ENCODE results near the gene SIRT2.

Gene SIRT2

DNA sequence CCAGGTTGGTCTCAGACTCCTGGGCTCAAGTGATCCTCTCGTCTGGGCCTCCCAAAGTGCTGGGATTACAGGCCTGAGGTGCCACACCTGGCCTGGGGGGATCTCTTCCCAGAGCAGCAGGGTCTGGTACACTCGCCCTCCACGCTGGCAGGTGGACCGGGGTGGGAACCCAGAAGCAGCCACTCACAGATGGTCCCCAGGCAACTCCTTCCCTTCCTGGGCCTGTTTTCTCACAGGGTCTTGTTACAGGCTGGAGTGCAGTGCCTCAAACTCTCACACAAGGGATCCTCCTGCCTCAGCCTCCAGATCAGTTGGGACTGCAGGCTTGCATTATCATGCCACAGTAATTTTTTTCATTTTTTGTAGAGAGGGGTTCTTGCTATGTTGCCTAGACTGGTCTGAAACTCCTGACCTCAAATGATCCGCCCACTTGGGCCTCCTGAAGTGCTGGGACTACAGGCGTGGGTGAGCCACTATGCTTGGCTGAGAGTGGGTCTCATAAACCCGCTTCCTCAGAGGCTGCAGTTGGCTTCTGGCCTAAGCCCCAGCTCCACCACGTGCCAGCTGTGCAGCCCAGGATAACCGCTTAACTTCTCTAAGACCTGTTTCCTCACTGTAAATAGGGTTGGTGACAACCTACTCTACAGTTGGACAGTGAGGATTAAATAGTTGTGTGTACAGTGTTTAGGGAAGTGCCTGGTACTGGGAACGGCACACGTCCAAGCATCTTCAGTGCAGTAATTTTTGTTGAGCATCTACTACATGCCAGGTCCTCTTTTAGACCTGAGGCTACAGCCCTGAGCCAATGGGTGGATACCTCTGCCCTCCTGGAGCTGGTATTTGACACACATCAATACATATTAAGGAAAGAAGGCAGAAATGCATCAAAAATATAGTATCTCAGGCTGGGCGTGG, 13.4 kb upstream of the SIRT2 start:
- Mint-ChIP-seq H3K4me1 (ENCODE audit: low read depth) (peaks cover 12% of the 10 kb centered on the region), H3K27ac (peak overlapping the region; percentile 36), H3K9me3 (no peaks in the 10 kb centered on the region), H3K27me3 (no peaks in the 10 kb centered on the region), H3K4me3 (no peak overlapping the region), H3K36me3 (ENCODE audit: low read depth) (peaks cover 17% of the 10 kb centered on the region)

DNA sequence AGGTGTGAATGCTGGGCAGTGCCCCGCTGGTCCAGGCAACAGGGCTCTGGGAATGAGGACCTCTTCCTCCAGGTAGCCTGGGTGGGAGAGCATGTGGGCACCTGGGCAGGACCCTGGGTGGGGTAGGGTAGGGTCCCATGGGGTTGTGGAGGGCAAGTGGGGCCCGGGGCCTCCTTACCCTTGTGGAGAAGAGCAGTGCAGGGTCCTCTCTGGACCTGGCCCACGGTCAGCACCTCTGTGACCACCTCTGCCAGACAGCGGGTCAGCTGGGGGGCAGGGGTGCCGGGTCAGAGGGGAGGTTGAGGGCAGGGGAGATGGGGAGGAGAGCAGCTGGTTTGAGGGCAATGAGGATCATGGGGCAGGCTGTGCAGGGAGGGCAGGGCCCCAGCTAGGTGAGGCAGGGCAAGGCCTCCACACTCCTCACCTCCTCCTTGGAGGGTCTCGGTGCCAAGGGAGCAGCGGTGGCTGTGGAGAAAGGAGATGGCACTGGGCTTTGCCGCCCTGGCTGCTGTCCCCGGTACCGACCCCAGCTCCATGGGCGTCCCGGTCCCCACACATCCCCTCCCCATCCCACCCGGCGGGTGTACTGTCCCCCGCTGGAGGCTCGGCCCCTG, 12.1 kb upstream of the SIRT2 start:
- H3K4me3 Mint-ChIP-seq = no peak overlapping the region
- H3K27me3 Mint-ChIP-seq = no peaks in the 10 kb centered on the region

DNA sequence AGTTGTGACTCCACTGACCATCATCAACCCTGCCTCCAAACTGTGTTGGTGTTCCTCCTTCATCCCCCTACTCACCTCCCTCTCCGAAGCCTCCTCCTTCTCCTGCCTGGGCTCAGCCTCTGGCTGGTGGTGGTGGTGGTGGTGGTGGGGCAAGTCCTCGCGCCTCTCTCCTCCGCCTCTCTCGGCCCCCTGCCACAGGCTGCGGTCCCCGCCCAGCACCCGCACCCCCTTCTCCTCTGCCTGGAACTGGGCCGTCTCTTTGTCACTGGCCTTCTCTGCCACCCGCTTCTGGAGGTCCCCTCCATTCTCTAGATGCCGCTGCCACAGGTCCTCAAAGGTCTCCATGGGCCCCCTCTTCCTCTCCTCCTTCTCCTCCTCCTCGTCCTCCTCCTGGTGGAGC, 11.1 kb upstream of the SIRT2 start:
- Mint-ChIP-seq H3K27ac (no peak overlapping the region), H3K9me3 (no peaks in the 10 kb centered on the region), H3K4me3 (no peak overlapping the region), H3K4me1 (ENCODE audit: low read depth) (peaks cover 16% of the 10 kb centered on the region), H3K36me3 (ENCODE audit: low read depth) (peaks cover 26% of the 10 kb centered on the region), H3K27me3 (no peaks in the 10 kb centered on the region)

More for the DNA sequence above, 12.1 kb upstream of the SIRT2 start:
- H3K27ac Mint-ChIP-seq = no peak overlapping the region
- H3K36me3 Mint-ChIP-seq (ENCODE audit: low read depth) = peaks cover 30% of the 10 kb centered on the region
- H3K4me1 Mint-ChIP-seq (ENCODE audit: low read depth) = peaks cover 16% of the 10 kb centered on the region
- H3K9me3 Mint-ChIP-seq = no peaks in the 10 kb centered on the region

DNA sequence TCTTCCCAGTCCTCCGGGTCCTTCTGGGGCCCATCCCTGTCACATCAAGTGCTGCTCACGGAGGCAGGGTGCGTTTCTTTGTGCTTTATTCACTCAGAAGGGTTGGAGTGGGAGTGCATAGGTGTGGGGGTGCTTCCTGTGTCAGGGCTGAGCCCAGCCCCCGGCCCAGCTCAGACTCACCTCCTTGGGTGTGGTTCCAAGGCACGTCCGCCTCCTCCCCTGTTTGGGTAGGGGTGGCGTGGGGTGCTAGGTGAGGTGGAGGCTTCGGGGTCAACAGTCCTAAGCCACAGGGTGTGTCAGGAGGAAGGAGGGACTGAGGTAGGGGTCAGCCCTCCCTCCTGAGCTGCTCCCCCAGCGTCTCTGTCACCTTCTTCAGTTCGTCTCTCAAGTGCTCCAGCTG, 9.5 kb upstream of the SIRT2 start:
- no peaks in the 10 kb centered on the region for H3K9me3 Mint-ChIP-seq
- peaks cover 24% of the 10 kb centered on the region for H3K4me1 Mint-ChIP-seq (ENCODE audit: low read depth)
- no peaks in the 10 kb centered on the region for H3K27me3 Mint-ChIP-seq
- no peak overlapping the region for H3K4me3 Mint-ChIP-seq
- H3K36me3 Mint-ChIP-seq (ENCODE audit: low read depth) = peaks cover 38% of the 10 kb centered on the region
- H3K27ac Mint-ChIP-seq = no peak overlapping the region

DNA sequence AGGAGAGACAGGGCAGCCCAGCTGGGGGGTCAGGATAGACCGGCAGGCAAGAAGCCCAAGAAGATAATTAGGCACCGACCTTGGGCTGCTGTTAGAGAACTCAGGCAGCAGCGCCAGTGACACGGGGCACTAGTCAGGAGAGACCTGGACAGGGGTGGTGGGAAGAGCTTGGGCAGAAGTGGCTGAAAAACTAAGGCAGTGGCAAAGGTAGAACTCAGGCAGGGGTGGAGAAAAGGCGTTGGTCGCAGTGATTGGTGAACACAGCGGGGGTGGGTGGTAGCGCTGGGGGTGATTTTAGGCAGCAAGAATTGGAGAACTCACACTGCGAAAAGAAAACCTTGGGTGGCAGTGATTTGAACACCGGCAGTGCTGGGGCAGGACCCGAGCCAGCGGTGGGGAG, 8.3 kb upstream of the SIRT2 start:
- H3K27me3 Mint-ChIP-seq = no peaks in the 10 kb centered on the region
- peaks cover 22% of the 10 kb centered on the region for H3K4me1 Mint-ChIP-seq (ENCODE audit: low read depth)
- peaks cover 44% of the 10 kb centered on the region for H3K36me3 Mint-ChIP-seq (ENCODE audit: low read depth)
- no peak overlapping the region for H3K27ac Mint-ChIP-seq
- H3K9me3 Mint-ChIP-seq = no peaks in the 10 kb centered on the region
- no peak overlapping the region for H3K4me3 Mint-ChIP-seq

DNA sequence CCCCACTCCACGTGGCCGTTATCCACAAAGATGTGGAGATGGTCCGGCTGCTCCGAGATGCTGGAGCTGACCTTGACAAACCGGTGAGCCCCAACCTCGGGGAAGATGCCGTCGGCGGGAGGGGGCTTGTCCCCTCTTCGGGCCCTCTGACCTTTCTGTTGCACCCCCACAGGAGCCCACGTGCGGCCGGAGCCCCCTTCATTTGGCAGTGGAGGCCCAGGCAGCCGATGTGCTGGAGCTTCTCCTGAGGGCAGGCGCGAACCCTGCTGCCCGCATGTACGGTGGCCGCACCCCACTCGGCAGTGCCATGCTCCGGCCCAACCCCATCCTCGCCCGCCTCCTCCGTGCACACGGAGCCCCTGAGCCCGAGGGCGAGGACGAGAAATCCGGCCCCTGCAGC, 7.8 kb upstream of the SIRT2 start:
- Mint-ChIP-seq H3K27ac (no peak overlapping the region), H3K36me3 (ENCODE audit: low read depth) (peaks cover 44% of the 10 kb centered on the region), H3K27me3 (no peaks in the 10 kb centered on the region), H3K4me1 (ENCODE audit: low read depth) (peaks cover 18% of the 10 kb centered on the region), H3K9me3 (no peaks in the 10 kb centered on the region), H3K4me3 (no peak overlapping the region)

DNA sequence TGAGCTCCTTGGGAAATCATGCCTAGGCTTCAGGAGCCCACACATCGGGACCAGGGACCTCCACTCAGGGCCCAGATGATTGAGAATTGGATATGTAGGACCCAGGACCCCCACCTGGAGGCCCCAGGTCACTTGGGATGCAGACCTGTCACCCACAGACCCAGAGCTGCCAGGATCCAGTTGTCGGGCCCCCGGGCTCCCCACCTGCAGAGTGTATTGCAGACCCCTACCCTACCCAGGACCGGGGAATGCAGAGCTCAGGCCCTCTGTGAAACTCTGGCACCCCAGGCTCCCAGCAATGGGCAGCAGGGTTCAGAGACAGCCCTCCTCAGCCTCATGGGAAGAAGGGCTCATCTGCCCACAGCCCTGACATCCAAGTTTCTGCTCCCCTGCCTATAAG, 6.2 kb upstream of the SIRT2 start:
- Mint-ChIP-seq H3K27ac (no peak overlapping the region), H3K4me3 (no peak overlapping the region), H3K4me1 (ENCODE audit: low read depth) (peaks cover 33% of the 10 kb centered on the region), H3K9me3 (no peaks in the 10 kb centered on the region), H3K27me3 (no peaks in the 10 kb centered on the region), H3K36me3 (ENCODE audit: low read depth) (peaks cover 54% of the 10 kb centered on the region)

DNA sequence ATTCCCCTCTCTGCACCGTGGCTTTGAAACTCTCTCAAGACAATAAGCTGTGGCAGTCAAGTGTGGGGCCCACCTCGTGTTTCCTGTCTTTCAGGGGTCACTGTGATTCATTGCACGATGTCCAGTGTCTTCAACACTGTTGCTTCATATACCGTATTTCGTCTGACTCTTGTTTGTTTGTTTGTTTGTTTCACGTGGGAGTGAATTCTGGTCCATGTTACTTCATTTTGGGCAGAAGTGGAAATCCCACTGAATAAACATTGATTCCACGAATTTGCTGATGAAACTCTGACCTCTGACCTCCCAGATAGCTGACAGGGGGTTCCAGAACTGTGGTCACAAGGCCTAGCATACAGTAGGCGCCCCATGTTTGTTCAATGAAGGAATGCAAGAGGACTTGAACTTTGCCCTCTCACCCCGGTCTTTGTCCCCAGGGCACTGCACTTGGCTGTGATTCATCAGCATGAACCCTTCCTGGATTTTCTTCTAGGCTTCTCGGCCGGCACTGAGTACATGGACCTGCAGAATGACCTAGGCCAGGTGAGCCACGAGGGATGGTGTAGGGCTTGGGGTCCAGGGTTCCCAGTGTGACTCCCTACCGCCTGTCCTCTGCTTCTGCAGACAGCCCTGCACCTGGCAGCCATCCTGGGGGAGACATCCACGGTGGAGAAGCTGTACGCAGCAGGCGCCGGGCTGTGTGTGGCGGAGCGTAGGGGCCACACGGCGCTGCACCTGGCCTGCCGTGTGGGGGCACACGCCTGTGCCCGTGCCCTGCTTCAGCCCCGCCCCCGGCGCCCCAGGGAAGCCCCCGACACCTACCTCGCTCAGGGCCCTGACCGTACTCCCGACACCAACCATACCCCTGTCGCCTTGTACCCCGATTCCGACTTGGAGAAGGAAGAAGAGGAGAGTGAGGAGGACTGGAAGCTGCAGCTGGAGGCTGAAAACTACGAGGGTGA, 5.4 kb upstream of the SIRT2 start:
- H3K4me3 Mint-ChIP-seq = no peak overlapping the region
- H3K9me3 Mint-ChIP-seq = no peaks in the 10 kb centered on the region
- no peak overlapping the region for H3K27ac Mint-ChIP-seq
- H3K27me3 Mint-ChIP-seq = no peaks in the 10 kb centered on the region
- H3K36me3 Mint-ChIP-seq (ENCODE audit: low read depth) = peaks cover 56% of the 10 kb centered on the region
- H3K4me1 Mint-ChIP-seq (ENCODE audit: low read depth) = peaks cover 34% of the 10 kb centered on the region

DNA sequence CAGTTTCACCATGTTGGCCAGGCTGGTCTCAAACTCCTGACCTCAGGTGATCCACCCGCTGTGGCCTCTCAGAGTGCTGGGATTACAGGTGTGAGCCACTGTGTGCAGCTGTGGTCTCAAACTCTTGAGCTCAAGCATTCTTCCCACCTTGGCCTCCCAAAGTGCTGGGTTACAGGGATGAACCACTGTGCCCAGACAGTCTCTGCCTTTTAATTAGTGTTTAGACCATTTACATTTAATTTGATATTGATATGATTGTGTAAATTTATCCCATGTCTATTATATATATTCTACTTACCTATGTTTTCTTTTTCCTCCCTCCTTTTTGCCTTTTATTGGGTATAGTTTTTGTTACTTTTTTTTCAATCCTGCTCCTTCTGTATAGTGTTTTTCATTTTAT, 2.3 kb upstream of the SIRT2 start:
- no peaks in the 10 kb centered on the region for H3K9me3 Mint-ChIP-seq
- peaks cover 31% of the 10 kb centered on the region for H3K36me3 Mint-ChIP-seq (ENCODE audit: low read depth)
- H3K4me3 Mint-ChIP-seq = peak overlapping the region; percentile 99
- H3K27me3 Mint-ChIP-seq = no peaks in the 10 kb centered on the region
- H3K4me1 Mint-ChIP-seq (ENCODE audit: low read depth) = peaks cover 46% of the 10 kb centered on the region
- H3K27ac Mint-ChIP-seq = no peak overlapping the region

DNA sequence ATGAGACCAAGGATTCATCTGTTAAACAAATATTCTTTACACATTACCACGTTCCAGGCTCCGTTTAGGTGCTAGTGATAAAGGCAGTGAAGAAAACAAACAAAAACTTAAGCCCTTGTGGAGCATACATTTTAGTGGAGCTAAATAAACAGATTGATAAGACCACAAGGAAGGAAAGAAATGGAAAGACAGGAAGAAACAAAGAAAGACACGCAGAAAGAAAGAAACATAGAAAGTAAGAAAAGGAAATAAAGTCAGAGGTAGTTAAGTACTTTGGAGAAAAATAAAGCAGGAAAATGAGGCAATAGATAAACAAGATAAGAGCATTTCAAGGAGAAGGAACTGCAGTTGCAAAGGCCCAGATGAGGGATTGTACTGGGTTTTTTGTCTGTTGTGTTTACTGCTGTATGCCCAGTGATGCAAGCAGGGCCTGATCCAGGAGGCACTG, 1.3 kb upstream of the SIRT2 start:
- Mint-ChIP-seq H3K4me1 (ENCODE audit: low read depth) (peaks cover 46% of the 10 kb centered on the region), H3K9me3 (no peaks in the 10 kb centered on the region), H3K27ac (peak overlapping the region; percentile 93), H3K4me3 (peak overlapping the region; percentile 99), H3K36me3 (ENCODE audit: low read depth) (peaks cover 30% of the 10 kb centered on the region), H3K27me3 (no peaks in the 10 kb centered on the region)

DNA sequence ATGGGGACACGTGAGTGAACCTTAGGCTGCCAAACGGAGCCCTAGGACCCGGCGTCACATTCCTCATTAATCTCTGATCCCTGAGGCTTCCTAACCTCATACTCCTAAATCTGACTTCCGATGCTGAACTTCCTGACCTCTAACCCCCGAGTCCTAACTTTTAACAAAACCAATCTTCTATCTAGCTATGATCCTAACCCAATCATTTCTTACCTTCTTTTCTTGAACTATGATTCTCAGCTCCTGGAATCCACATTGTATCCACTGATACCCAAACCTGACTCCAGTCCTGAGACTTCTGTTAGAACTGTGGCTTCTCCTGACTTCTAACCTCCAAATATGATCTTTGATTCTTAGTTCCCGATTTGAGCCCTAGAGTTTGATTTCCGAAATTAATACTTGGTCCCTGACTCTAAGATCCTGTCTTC, 798 bp upstream of the SIRT2 start:
- H3K36me3 Mint-ChIP-seq (ENCODE audit: low read depth) = peaks cover 27% of the 10 kb centered on the region
- peaks cover 46% of the 10 kb centered on the region for H3K4me1 Mint-ChIP-seq (ENCODE audit: low read depth)
- H3K9me3 Mint-ChIP-seq = no peaks in the 10 kb centered on the region
- H3K27me3 Mint-ChIP-seq = no peaks in the 10 kb centered on the region
- peak overlapping the region; percentile 99 for H3K4me3 Mint-ChIP-seq
- peak overlapping the region; percentile 93 for H3K27ac Mint-ChIP-seq

DNA sequence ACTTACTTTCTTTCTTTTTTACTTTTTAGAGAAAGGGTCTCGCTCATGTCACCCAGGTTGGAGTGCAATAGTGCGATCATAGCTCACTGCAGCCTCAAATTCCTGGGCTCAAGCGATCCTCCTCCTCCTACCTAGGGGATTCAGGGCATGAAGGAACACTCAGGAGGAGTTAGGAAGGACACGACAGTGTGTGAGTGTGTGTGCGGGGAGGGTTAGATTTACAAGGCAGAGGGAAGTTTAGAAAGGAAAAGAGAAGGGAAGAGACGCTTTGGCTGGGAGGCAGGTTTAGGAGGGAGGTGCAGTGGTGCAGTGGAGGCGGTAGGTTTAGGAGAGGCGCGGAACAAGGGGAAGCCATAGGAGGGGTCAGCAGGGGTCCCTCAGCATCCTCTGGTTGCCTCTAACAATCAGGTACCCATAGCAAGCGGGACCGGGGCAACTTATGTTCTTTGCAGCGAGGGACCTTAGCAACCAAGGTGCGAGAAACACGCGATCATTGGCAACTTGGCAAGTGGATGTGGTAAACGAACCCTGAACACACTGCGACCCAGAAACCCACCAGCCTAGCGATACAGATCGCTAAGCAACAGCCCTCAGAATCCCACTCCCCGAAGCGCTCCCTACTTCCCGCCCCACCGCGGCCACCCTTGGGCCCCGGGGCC, 501 bp downstream of the SIRT2 start:
- Mint-ChIP-seq H3K27ac (peak overlapping the region; percentile 94), H3K9me3 (no peaks in the 10 kb centered on the region), H3K36me3 (ENCODE audit: low read depth) (peaks cover 18% of the 10 kb centered on the region), H3K4me3 (peak overlapping the region; percentile 99), H3K4me1 (ENCODE audit: low read depth) (peaks cover 39% of the 10 kb centered on the region), H3K27me3 (no peaks in the 10 kb centered on the region)

DNA sequence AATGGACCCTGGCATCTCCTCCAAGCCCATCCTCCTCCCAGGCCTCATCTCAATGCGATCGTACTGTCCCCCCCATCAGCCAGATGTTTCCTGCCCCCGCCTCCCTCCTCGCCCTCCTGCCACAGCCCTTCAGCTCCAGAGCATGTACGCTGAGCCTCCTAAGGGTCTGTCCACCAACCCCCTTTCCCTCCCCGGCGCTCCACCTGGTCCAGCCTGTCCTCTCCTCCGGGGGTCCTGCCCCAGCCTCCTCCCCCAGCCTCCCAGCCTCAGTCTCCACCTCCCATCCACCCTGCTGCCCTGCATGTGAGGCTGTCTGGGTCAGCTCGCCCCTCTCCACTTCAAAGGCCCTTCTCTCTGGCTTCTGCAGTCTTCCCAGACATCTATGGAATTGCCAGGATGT, 4.5 kb downstream of the SIRT2 start:
- H3K4me1 Mint-ChIP-seq (ENCODE audit: low read depth) = peaks cover 19% of the 10 kb centered on the region
- H3K27ac Mint-ChIP-seq = no peak overlapping the region
- H3K27me3 Mint-ChIP-seq = no peaks in the 10 kb centered on the region
- no peak overlapping the region for H3K4me3 Mint-ChIP-seq
- no peaks in the 10 kb centered on the region for H3K36me3 Mint-ChIP-seq (ENCODE audit: low read depth)
- no peaks in the 10 kb centered on the region for H3K9me3 Mint-ChIP-seq

DNA sequence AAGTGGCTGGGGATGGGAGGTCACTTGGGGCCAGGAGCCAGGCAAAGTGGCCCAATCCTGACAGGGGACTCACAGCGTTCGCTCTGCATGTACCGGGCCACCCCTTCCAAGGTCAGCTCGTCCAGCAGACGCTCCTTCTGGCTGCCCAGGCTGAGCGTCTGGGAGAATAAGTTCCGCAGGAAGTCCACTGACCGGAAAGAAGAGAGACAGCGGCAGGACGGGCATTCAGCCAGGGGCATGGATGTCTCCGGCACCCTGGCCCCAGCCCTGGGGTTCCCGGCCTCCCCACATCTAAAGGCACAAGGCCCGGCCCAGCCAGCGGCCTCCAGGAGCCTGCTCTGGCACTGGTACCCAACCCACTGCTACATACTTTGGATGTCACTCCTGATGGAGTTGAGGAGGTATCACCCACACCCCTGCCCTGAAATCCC, 6.1 kb downstream of the SIRT2 start:
- Mint-ChIP-seq H3K36me3 (ENCODE audit: low read depth) (no peaks in the 10 kb centered on the region), H3K27me3 (no peaks in the 10 kb centered on the region), H3K9me3 (no peaks in the 10 kb centered on the region), H3K4me1 (ENCODE audit: low read depth) (peaks cover 12% of the 10 kb centered on the region), H3K27ac (no peak overlapping the region), H3K4me3 (no peak overlapping the region)
